ENCODE results near the gene KLHL24. TPM values are rescaled to one million over a fixed set of nuclear protein-coding genes. Genes with fewer than 3 reads are reported as not detected.

Gene KLHL24
- total and polyA plus RNA-seq, 2 experiments from 2014 or later, result 37.3 to 159 TPM

DNA sequence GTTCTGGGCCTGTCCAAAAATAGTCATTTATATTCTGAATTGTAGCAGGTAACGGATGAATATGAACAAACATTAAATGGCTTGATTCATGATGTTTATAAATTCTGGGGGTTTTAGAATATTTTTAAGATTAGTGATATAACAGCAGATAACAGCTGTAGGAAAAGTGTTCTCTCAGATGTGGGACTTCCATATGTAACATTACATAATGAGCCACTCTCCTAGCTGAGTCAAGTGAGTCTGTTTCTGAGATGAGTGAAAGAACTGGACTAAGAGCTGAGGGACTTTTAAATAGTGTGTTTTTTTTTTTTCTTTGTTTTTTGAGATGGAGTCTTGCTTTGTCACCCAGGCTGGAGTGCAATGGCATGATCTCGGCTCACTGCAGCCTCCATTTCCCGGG lies 76.1 kb downstream of the KLHL24 start:
- no peaks in the 10 kb centered on the region for H3K4me1 ChIP-seq (ENCODE audit: low read depth)

GRCh38 chr3:183714622-183715021 lies 79.2 kb downstream of the KLHL24 start:
- H3K4me3 ChIP-seq, result no peak overlapping the region
- TF ChIP-seq, protein P1, sequence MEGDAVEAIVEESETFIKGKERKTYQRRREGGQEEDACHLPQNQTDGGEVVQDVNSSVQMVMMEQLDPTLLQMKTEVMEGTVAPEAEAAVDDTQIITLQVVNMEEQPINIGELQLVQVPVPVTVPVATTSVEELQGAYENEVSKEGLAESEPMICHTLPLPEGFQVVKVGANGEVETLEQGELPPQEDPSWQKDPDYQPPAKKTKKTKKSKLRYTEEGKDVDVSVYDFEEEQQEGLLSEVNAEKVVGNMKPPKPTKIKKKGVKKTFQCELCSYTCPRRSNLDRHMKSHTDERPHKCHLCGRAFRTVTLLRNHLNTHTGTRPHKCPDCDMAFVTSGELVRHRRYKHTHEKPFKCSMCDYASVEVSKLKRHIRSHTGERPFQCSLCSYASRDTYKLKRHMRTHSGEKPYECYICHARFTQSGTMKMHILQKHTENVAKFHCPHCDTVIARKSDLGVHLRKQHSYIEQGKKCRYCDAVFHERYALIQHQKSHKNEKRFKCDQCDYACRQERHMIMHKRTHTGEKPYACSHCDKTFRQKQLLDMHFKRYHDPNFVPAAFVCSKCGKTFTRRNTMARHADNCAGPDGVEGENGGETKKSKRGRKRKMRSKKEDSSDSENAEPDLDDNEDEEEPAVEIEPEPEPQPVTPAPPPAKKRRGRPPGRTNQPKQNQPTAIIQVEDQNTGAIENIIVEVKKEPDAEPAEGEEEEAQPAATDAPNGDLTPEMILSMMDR (IDR thresholded peaks at IDR 0.05; ENCODE audit: low read depth, low read length), result no peak
- no peak for DNase-seq (ENCODE audit: low read depth in 1 of 2, low spot score in 1 of 2)
- H3K36me3 ChIP-seq, result peaks cover 19% of the 10 kb centered on the region
- no peak overlapping the region for H3K27ac ChIP-seq
- H3K9me3 ChIP-seq (ENCODE audit: low read depth), result no peaks in the 10 kb centered on the region
- H3K4me1 ChIP-seq (ENCODE audit: low read depth), result no peaks in the 10 kb centered on the region
- H3K27me3 ChIP-seq, result no peaks in the 10 kb centered on the region

More for the DNA sequence above, 76.1 kb downstream of the KLHL24 start:
- Histone ChIP-seq H3K9me3 (ENCODE audit: low read depth) (no peaks in the 10 kb centered on the region), H3K27me3 (no peaks in the 10 kb centered on the region), H3K36me3 (peaks cover 6% of the 10 kb centered on the region), H3K27ac (no peak overlapping the region), H3K4me3 (no peak overlapping the region)
- no peak for DNase-seq (ENCODE audit: low read depth in 1 of 2, low spot score in 1 of 2)
- TF ChIP-seq, protein P1 (IDR thresholded peaks at IDR 0.05; ENCODE audit: low read depth, low read length), result no peak

- Histone ChIP-seq H3K4me1 (ENCODE audit: low read depth) (no peaks in the 10 kb centered on the region), H3K27ac (no peak overlapping the region), H3K36me3 (peaks cover 45% of the 10 kb centered on the region), H3K27me3 (no peaks in the 10 kb centered on the region), H3K4me3 (no peak overlapping the region), H3K9me3 (ENCODE audit: low read depth) (no peaks in the 10 kb centered on the region)
- TF ChIP-seq, protein P1 (IDR thresholded peaks at IDR 0.05; ENCODE audit: low read depth, low read length), result no peak
- DNase-seq (ENCODE audit: low read depth in 1 of 2, low spot score in 1 of 2), result no peak
Measured at GRCh38 chr3:183718012-183718411, 82.6 kb downstream of the KLHL24 start.

- H3K9me3 ChIP-seq (ENCODE audit: low read depth), result no peaks in the 10 kb centered on the region
- TF ChIP-seq, protein P1 (IDR thresholded peaks at IDR 0.05; ENCODE audit: low read depth, low read length), result no peak
- H3K4me3 ChIP-seq, result no peak overlapping the region
- H3K4me1 ChIP-seq (ENCODE audit: low read depth), result no peaks in the 10 kb centered on the region
- DNase-seq (ENCODE audit: low read depth in 1 of 2, low spot score in 1 of 2), result no peak
- no peaks in the 10 kb centered on the region for H3K27me3 ChIP-seq
- H3K27ac ChIP-seq, result no peak overlapping the region
- H3K36me3 ChIP-seq, result peaks cover 74% of the 10 kb centered on the region
Measured at GRCh38 chr3:183725387-183725786, 90.0 kb downstream of the KLHL24 start.

DNA sequence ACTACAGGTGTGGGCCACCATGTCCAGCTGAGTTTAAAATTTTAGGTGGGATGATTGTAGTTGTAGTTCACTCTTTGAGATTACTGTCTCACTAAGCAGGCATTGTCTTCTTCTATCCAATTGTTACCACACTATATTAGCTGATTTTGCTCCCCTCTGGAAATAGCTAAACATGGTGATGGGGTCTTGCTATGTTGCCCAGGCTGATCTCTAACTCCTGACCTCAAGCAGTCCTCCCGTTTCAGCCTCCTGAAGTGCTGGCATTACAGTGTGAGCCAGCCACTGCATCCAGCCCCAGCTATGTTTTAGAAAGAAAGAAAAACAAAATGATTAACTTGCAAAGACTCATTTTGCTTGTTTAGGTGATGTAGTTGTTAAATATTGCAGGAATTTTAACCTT lies 92.8 kb downstream of the KLHL24 start:
- Histone ChIP-seq H3K4me3 (no peak overlapping the region), H3K27me3 (no peaks in the 10 kb centered on the region), H3K36me3 (peaks cover 58% of the 10 kb centered on the region), H3K4me1 (ENCODE audit: low read depth) (no peaks in the 10 kb centered on the region), H3K9me3 (ENCODE audit: low read depth) (no peaks in the 10 kb centered on the region), H3K27ac (no peak overlapping the region)
- TF ChIP-seq, protein P1 (IDR thresholded peaks at IDR 0.05; ENCODE audit: low read depth, low read length), result no peak
- no peak for DNase-seq (ENCODE audit: low read depth in 1 of 2, low spot score in 1 of 2)

GRCh38 chr3:183730361-183730760 lies 94.9 kb downstream of the KLHL24 start:
- no peak for DNase-seq (ENCODE audit: low read depth in 1 of 2, low spot score in 1 of 2)
- Histone ChIP-seq H3K27ac (no peak overlapping the region), H3K4me1 (ENCODE audit: low read depth) (no peaks in the 10 kb centered on the region), H3K9me3 (ENCODE audit: low read depth) (no peaks in the 10 kb centered on the region), H3K36me3 (peaks cover 45% of the 10 kb centered on the region), H3K27me3 (no peaks in the 10 kb centered on the region), H3K4me3 (no peak overlapping the region)
- TF ChIP-seq, protein P1 (IDR thresholded peaks at IDR 0.05; ENCODE audit: low read depth, low read length), result no peak

All from cardiac muscle cell (in vitro differentiated cells and primary cell).